Measurements from ENCODE around the gene FBXL7. TPM values are rescaled to one million over a fixed set of nuclear protein-coding genes. Genes with fewer than 3 reads are reported as not detected.

FBXL7 gene
- total RNA-seq, 1 donor from 2014 or later: 13.3 TPM

DNA sequence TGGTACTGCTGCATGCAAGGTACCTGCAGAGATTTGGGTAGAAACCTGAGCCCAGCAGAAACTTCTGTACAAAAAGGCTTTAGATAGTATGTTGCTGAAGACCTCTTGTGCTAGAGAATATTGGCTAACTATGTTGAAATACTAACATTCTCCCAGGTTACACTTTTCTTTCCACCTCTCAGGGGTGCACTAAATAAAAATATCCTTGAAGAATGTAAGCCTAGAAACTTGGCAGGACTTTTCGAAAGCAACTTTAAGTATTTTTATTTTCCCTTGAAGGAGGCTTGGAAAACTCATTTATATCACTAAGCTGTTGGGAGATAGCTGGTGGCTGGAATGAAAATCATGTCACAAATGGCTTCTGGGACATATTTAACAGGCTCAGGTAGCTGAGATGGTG, 50.0 kb downstream of the FBXL7 start:
- TF ChIP-seq CTCF (IDR thresholded peaks at IDR 0.05): no peak
- intact Hi-C loops (cut with DNase I): no loop called here
- Histone ChIP-seq H3K9me3 (no peaks in the 10 kb centered on the region), H3K27me3 (no peaks in the 10 kb centered on the region), H3K27ac (no peak overlapping the region), H3K4me1 (no peaks in the 10 kb centered on the region), H3K4me3 (no peak overlapping the region), H3K36me3 (no peaks in the 10 kb centered on the region)
- ATAC-seq (no peak), DNase-seq (no peak)

DNA sequence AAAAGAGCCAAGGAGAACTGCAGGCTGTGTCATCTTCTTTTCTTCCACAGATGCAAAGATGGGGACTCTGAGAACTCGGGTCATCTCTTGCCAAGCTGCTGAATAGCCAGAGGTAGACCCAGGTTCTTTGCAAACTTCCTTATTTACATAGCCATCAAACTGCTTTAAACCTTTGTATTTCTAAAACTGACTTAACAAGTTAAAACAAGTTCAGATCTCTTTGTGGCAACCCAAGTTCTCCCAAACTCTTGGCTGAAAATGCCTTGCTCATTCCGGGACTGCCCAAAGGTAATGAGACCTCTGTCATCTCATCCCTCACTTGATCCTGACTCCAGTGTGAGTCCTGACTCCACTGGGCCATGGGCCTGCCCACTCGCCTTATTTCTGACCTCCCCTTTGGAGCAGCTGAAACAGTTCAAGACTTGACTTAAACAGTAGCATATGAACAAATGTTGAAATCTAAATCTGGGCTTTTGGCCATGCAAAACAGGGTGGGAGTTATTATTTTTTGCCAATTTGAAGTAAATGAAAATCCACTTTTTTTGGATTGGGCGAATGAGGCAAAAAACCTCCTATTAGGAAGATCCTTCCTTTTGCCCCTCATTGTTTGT, 50.6 kb downstream of the FBXL7 start:
- H3K4me3 ChIP-seq: no peak overlapping the region
- H3K4me1 ChIP-seq: no peaks in the 10 kb centered on the region
- H3K27ac ChIP-seq: no peak overlapping the region
- H3K36me3 ChIP-seq: no peaks in the 10 kb centered on the region
- no peaks in the 10 kb centered on the region for H3K27me3 ChIP-seq
- intact Hi-C loops (cut with DNase I): no loop called here
- DNase-seq (no peak), ATAC-seq (no peak)
- TF ChIP-seq CTCF (IDR thresholded peaks at IDR 0.05): no peak
- H3K9me3 ChIP-seq: no peaks in the 10 kb centered on the region

GRCh38 chr5:15551113-15551504, 51.1 kb downstream of the FBXL7 start:
- H3K27me3 ChIP-seq: no peaks in the 10 kb centered on the region
- DNase-seq (no peak), ATAC-seq (no peak)
- no peaks in the 10 kb centered on the region for H3K9me3 ChIP-seq
- H3K4me3 ChIP-seq: no peak overlapping the region
- H3K27ac ChIP-seq: no peak overlapping the region
- H3K36me3 ChIP-seq: no peaks in the 10 kb centered on the region
- intact Hi-C loops (cut with DNase I): no loop called here
- no peak for TF ChIP-seq CTCF (IDR thresholded peaks at IDR 0.05)
- H3K4me1 ChIP-seq: no peaks in the 10 kb centered on the region

DNA sequence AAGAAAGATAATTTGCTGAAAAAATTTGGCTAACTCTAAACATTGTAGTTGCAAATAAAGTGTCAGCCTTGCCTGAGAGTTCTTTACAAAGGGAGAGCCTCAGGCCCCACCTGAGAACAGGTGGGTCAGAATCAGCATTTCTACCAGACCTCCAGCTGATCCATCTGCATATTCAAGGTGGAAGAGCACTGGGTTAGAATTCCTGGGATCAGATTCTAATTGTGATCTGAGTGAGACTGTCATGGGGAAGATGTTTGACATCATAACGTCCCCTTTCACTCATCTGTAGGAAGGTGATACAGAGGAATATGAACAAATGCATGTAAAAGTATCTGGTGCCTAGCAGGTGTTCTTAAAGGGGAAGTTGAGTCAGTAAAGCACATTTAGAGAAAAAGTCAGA, 54.6 kb downstream of the FBXL7 start:
- DNase-seq (no peak), ATAC-seq (no peak)
- H3K9me3 ChIP-seq: no peaks in the 10 kb centered on the region
- no peak overlapping the region for H3K27ac ChIP-seq
- H3K36me3 ChIP-seq: no peaks in the 10 kb centered on the region
- intact Hi-C loops (cut with DNase I): no loop called here
- H3K27me3 ChIP-seq: no peaks in the 10 kb centered on the region
- H3K4me3 ChIP-seq: no peak overlapping the region
- no peaks in the 10 kb centered on the region for H3K4me1 ChIP-seq
- TF ChIP-seq CTCF (IDR thresholded peaks at IDR 0.05): no peak

GRCh38 chr5:15555176-15555575, 55.2 kb downstream of the FBXL7 start:
- Histone ChIP-seq H3K27me3 (no peaks in the 10 kb centered on the region), H3K4me3 (no peak overlapping the region), H3K36me3 (no peaks in the 10 kb centered on the region), H3K9me3 (no peaks in the 10 kb centered on the region), H3K27ac (no peak overlapping the region), H3K4me1 (no peaks in the 10 kb centered on the region)
- no peak for DNase-seq
- no peak for TF ChIP-seq CTCF (IDR thresholded peaks at IDR 0.05)
- intact Hi-C loops (cut with DNase I): no loop called here
- no peak for ATAC-seq

GRCh38 chr5:15558240-15558639, 58.3 kb downstream of the FBXL7 start:
- TF ChIP-seq CTCF (IDR thresholded peaks at IDR 0.05): no peak
- Histone ChIP-seq H3K4me1 (no peaks in the 10 kb centered on the region), H3K9me3 (no peaks in the 10 kb centered on the region), H3K4me3 (no peak overlapping the region), H3K27me3 (no peaks in the 10 kb centered on the region), H3K36me3 (no peaks in the 10 kb centered on the region), H3K27ac (no peak overlapping the region)
- DNase-seq (no peak), ATAC-seq (no peak)
- intact Hi-C loops (cut with DNase I): no loop called here
